H1 (cell line): ENCODE measurements around the gene NUBP2. TPM values are rescaled to one million over a fixed set of nuclear protein-coding genes. Genes with fewer than 3 reads are reported as not detected.

Source experiments
- CTCF ChIA-PET: fragments of 300-600 bp; sonication (Branson Sonifier 250); formaldehyde crosslinking; loops from one replicate; lab custom pipeline; 2021; ENCODE audit not compliant: partially characterized antibody; lab: Charles Lee
- POLR2A ChIA-PET: fragments of 300-600 bp; sonication (Branson Sonifier 250); formaldehyde crosslinking; loops from one replicate; lab custom pipeline; 2021; ENCODE audit warnings: inconsistent platforms; ENCODE audit not compliant: partially characterized antibody; lab: Charles Lee
- DNase-seq, 2 experiments: peaks; one replicate each; pipeline versions ENCODE4 v3.0.0 to v3.0.0-alpha.2; 2010 to 2022; ENCODE audit warnings: low spot score in 2 of 2, low read depth in 1 of 2, mixed read lengths in 1 of 2
- FAIRE-seq: peaks from 2 replicates; lab custom pipeline; 2011; peaks lifted over from hg19 to GRCh38; lab: Jason Lieb, UNC
- H2AFZ ChIP-seq: 2 replicates; pipeline ENCODE4 v1.8.1; 2012; ENCODE audit warnings: low read length, inconsistent platforms
- H2AK5ac ChIP-seq: 2 replicates; pipeline ENCODE4 v1.6.1; 2013; ENCODE audit warnings: low read depth, low read length
- H2BK120ac ChIP-seq: replicated peaks from 2 replicates; pipeline ENCODE3; 2013; ENCODE audit warnings: low read depth, low read length, inconsistent platforms
- H2BK12ac ChIP-seq: 2 replicates; pipeline ENCODE4 v1.6.1; 2013; ENCODE audit warnings: low read depth, low read length
- H2BK15ac ChIP-seq: 2 replicates; pipeline ENCODE4 v1.6.1; 2013; ENCODE audit warnings: low read length
- H2BK20ac ChIP-seq: 2 replicates; pipeline ENCODE4 v1.6.1; 2013; ENCODE audit warnings: low read length
- H2BK5ac ChIP-seq: 2 replicates; pipeline ENCODE4 v1.6.1; 2013; ENCODE audit warnings: low read depth, low read length
- H3K14ac ChIP-seq: 2 replicates; pipeline ENCODE4 v1.6.1; 2013; ENCODE audit warnings: inconsistent platforms; ENCODE audit not compliant: insufficient read length
- H3K18ac ChIP-seq: 2 replicates; pipeline ENCODE4 v1.6.1; 2013; ENCODE audit warnings: low read length; ENCODE audit errors: extremely low read depth
- H3K23ac ChIP-seq: 2 replicates; pipeline ENCODE4 v1.6.1; 2013; ENCODE audit warnings: inconsistent platforms; ENCODE audit not compliant: insufficient read length
- H3K23me2 ChIP-seq: 2 replicates; pipeline ENCODE4 v1.6.1; 2013; ENCODE audit warnings: low read depth, low read length
- H3K27ac ChIP-seq: 2 replicates; pipeline ENCODE4 v1.6.1; 2011; ENCODE audit warnings: low read depth, low read length, inconsistent platforms
- H3K27me3 ChIP-seq, 4 experiments: replicated peaks in 1 of 4; 1 replicate in 1 of 4; 2 replicates in 3 of 4; pipeline versions ENCODE4 v1.6.1 to v1.8.1; 2011 to 2013; ENCODE audit warnings: low read length in 3 of 4, mild to moderate bottlenecking in 3 of 4, inconsistent platforms in 2 of 4, mixed read lengths in 2 of 4, moderate library complexity in 1 of 4; ENCODE audit not compliant: control insufficient read depth in 3 of 4, insufficient read depth in 3 of 4; ENCODE audit errors: extremely low read depth in 1 of 4
- H3K36me3 ChIP-seq, 4 experiments: 2 replicates each; pipeline versions ENCODE4 v1.6.1 to v1.8.1; 2011 to 2013; ENCODE audit warnings: mild to moderate bottlenecking in 4 of 4, low read length in 3 of 4, moderate library complexity in 2 of 4, control low read depth in 1 of 4, inconsistent platforms in 1 of 4; ENCODE audit not compliant: insufficient read depth in 4 of 4, control insufficient read depth in 2 of 4
- H3K4ac ChIP-seq: replicated peaks from 2 replicates; pipeline ENCODE3; 2013; ENCODE audit warnings: low read length, low read depth, mixed read lengths, inconsistent platforms; ENCODE audit not compliant: insufficient read length
- H3K4me1 ChIP-seq, 4 experiments: replicated peaks in 1 of 4; 1 replicate in 1 of 4; 2 replicates in 3 of 4; pipeline versions ENCODE4 v1.6.1 to v1.8.1; 2011 to 2013; ENCODE audit warnings: low read length in 3 of 4, inconsistent platforms in 2 of 4, mixed read lengths in 1 of 4; ENCODE audit not compliant: insufficient read depth in 4 of 4, control insufficient read depth in 3 of 4
- H3K4me2 ChIP-seq, 2 experiments: 2 replicates each; pipeline versions ENCODE4 v1.6.1 to v1.8.1; 2011 to 2013; ENCODE audit warnings: low read depth in 2 of 2, low read length in 2 of 2, control low read depth in 1 of 2, inconsistent platforms in 1 of 2, mild to moderate bottlenecking in 1 of 2; ENCODE audit not compliant: insufficient read depth in 1 of 2
- H3K4me3 ChIP-seq, 4 experiments: fragments of 200-600, 300-600 bp in 1 of 4; sonication (generic), shearing (Covaris generic), sonication (Bioruptor Twin) in 1 of 4; 2 replicates each; pipeline versions ENCODE4 v1.5.1 to v1.8.1; 2011 to 2016; ENCODE audit warnings: low read length in 4 of 4, low read depth in 3 of 4, control low read depth in 2 of 4, inconsistent platforms in 2 of 4, mild to moderate bottlenecking in 2 of 4, mixed read lengths in 1 of 4, moderate library complexity in 1 of 4; ENCODE audit not compliant: insufficient read depth in 2 of 4; ENCODE audit errors: extremely low read depth in 1 of 4
- H3K56ac ChIP-seq: replicated peaks from 2 replicates; pipeline ENCODE3; 2013; ENCODE audit warnings: low read depth, mild to moderate bottlenecking, mixed read lengths, low read length, inconsistent platforms; ENCODE audit not compliant: insufficient read length
- H3K79me1 ChIP-seq: 2 replicates; pipeline ENCODE4 v1.6.1; 2013; ENCODE audit warnings: low read depth, low read length, control low read depth
- H3K79me2 ChIP-seq, 2 experiments: 2 replicates each; pipeline versions ENCODE4 v1.6.1 to v1.8.1; 2012 to 2013; ENCODE audit warnings: low read length in 2 of 2, mild to moderate bottlenecking in 2 of 2, inconsistent platforms in 1 of 2; ENCODE audit not compliant: insufficient read depth in 2 of 2, control insufficient read depth in 1 of 2
- H3K9ac ChIP-seq, 4 experiments: replicated peaks in 1 of 4; 1 replicate in 1 of 4; 2 replicates in 3 of 4; pipeline versions ENCODE4 v1.6.1 to v1.8.1; 2011 to 2013; ENCODE audit warnings: low read depth in 3 of 4, low read length in 3 of 4, control low read depth in 2 of 4, mild to moderate bottlenecking in 2 of 4, moderate library complexity in 2 of 4, inconsistent platforms in 1 of 4; ENCODE audit errors: extremely low read depth in 1 of 4
- H3K9me3 ChIP-seq, 2 experiments: 2 replicates each; pipeline versions ENCODE4 v1.6.1 to v1.8.1; 2012 to 2013; ENCODE audit warnings: mild to moderate bottlenecking in 2 of 2, moderate library complexity in 2 of 2, control low read depth in 1 of 2, inconsistent platforms in 1 of 2, low read depth in 1 of 2, low read length in 1 of 2, mixed read lengths in 1 of 2; ENCODE audit not compliant: insufficient read depth in 2 of 2
- H4K20me1 ChIP-seq, 2 experiments: replicated peaks in 1 of 2; 2 replicates each; pipeline versions ENCODE3 to v1.8.1; 2011 to 2013; ENCODE audit warnings: inconsistent platforms in 2 of 2, low read length in 2 of 2, mild to moderate bottlenecking in 1 of 2; ENCODE audit not compliant: insufficient read depth in 2 of 2, control insufficient read depth in 1 of 2
- H4K5ac ChIP-seq: 2 replicates; pipeline ENCODE4 v1.6.1; 2013; ENCODE audit warnings: low read length, low read depth, mixed read lengths, inconsistent platforms; ENCODE audit not compliant: insufficient read length
- H4K8ac ChIP-seq: 2 replicates; pipeline ENCODE4 v1.8.0; 2013; ENCODE audit warnings: mild to moderate bottlenecking, moderate library complexity, low read length, inconsistent platforms; ENCODE audit not compliant: insufficient read depth; ENCODE audit errors: extremely low read depth
- H4K91ac ChIP-seq: replicated peaks from 2 replicates; pipeline ENCODE3; 2013; ENCODE audit warnings: low read length, mixed read lengths, inconsistent platforms; ENCODE audit not compliant: insufficient read length
- ATF2 ChIP-seq: IDR thresholded peaks from 2 replicates; pipeline ENCODE4 v1.6.1; 2012; ENCODE audit warnings: low read length, inconsistent platforms
- BCL11A ChIP-seq, 2 experiments: IDR thresholded peaks; one replicate each; pipeline ENCODE4 v1.6.1; 2011; ENCODE audit warnings: low read depth in 2 of 2, low read length in 2 of 2, mild to moderate bottlenecking in 2 of 2
- CBX8 ChIP-seq: fragments of 300-800, 300-1000 bp; sonication (generic); IDR thresholded peaks from 2 replicates; pipeline ENCODE4 v1.7.1; 2016; ENCODE audit warnings: low read depth, low read length, borderline replicate concordance
- EGR1 ChIP-seq: IDR thresholded peaks from 2 replicates; pipeline ENCODE4 v1.6.1; 2011; ENCODE audit warnings: low read depth, low read length, borderline replicate concordance
- EP300 ChIP-seq, 2 experiments: IDR thresholded peaks; 1 replicate in 1 of 2; 2 replicates in 1 of 2; pipeline ENCODE4 v1.6.1; 2011 to 2012; ENCODE audit warnings: low read depth in 2 of 2, low read length in 2 of 2, mild to moderate bottlenecking in 2 of 2, borderline replicate concordance in 1 of 2, inconsistent platforms in 1 of 2, moderate library complexity in 1 of 2
- GTF2F1 ChIP-seq: IDR thresholded peaks from 2 replicates; pipeline ENCODE4 v1.6.1; 2012; ENCODE audit warnings: low read depth, low read length, improper control_type of control experiment, borderline replicate concordance
- KDM1A ChIP-seq: fragments of 200-600, 300-600 bp; sonication (generic); IDR thresholded peaks from 2 replicates; pipeline ENCODE4 v1.7.1; 2016; ENCODE audit warnings: mild to moderate bottlenecking, low read length, borderline replicate concordance
- NANOG ChIP-seq: IDR thresholded peaks from 2 replicates; pipeline ENCODE4 v1.6.1; 2011; ENCODE audit warnings: low read length, low read depth, mild to moderate bottlenecking, inconsistent platforms; ENCODE audit not compliant: insufficient read depth, poor library complexity, severe bottlenecking
- SIN3A ChIP-seq, 2 experiments: IDR thresholded peaks in 1 of 2; conservative IDR thresholded peaks in 1 of 2; 2 replicates each; pipeline ENCODE4 v1.6.1; 2011 to 2012; ENCODE audit warnings: low read length in 2 of 2, improper control_type of control experiment in 1 of 2, low read depth in 1 of 2, mild to moderate bottlenecking in 1 of 2
- TAF7 ChIP-seq: optimal IDR thresholded peaks from 2 replicates; pipeline ENCODE3; 2011; ENCODE audit warnings: low read depth, mild to moderate bottlenecking, inconsistent platforms, low read length, moderate library complexity, borderline replicate concordance
- YY1 ChIP-seq: IDR thresholded peaks from 2 replicates; pipeline ENCODE4 v1.6.1; 2011; ENCODE audit warnings: low read depth, mild to moderate bottlenecking, low read length
- WGBS, 2 experiments: shearing (Covaris generic) in 1 of 2; methylation state at CpG; one replicate each; pipeline versions ENCODE4 v1.1.6 to v1.1.7; 2013 to 2015; ENCODE audit warnings: low lambda C conversion rate in 2 of 2, mixed read lengths in 2 of 2, inconsistent platforms in 1 of 2, low coverage in 1 of 2, missing lambda C conversion rate in 1 of 2; ENCODE audit not compliant: insufficient replicate concordance in 2 of 2, insufficient coverage in 1 of 2, insufficient read length in 1 of 2; ENCODE audit errors: extremely low coverage in 1 of 2, missing lambda C conversion rate in 1 of 2; 5-methylcytosine and 5-hydroxymethylcytosine counted together
- polyA plus RNA-seq, 7 experiments: library from polyadenylated mRNA; depleted of rRNA in 3 of 7; stranded (reverse) in 5 of 7; unstranded in 2 of 7; fragments of >200 nt in 5 of 7; fragments of 200-250 nt in 2 of 7; gene quantifications; 1 replicate in 5 of 7; 2 replicates in 1 of 7; 4 replicates in 1 of 7; pipeline versions ENCODE4 v1.2.1 to v1.2.3, GENCODE V29; 2011 to 2013; ENCODE audit warnings: missing spikeins in 2 of 7, mixed read lengths in 2 of 7
- total RNA-seq: library from RNA; stranded (reverse); fragmentation: NEBNext Ultra II Directional; extraction: Animal tissue kit (Norgen Biotek cat#: 25700); gene quantifications from 2 replicates; pipeline ENCODE4 v1.2.1, GENCODE V29; 2021

The NUBP2 gene
- total and polyA plus RNA-seq, 2 of the 8 experiments (the other 6 are each of a cell fraction or from before 2014, with no cell fraction given), result 70.3 to 96.9 TPM

- POLR2A ChIA-PET, result interaction anchor here (1.0 kb wide), 1 partner anchor 28 kb away, joined by 3 read pairs; no protein-coding TSS in a partner anchor
- no peak overlapping the region for H3K27ac ChIP-seq
- TF ChIP-seq NANOG (no peak), EGR1 (no peak), YY1 (no peak), BCL11A (IDR thresholded peaks at IDR 0.05; ENCODE audit: low read depth in 2 of 2, low read length in 2 of 2) (no peak), SIN3A (conservative IDR thresholded peaks at IDR 0.05 in 1 of 2, IDR thresholded peaks at IDR 0.05 in 1 of 2; ENCODE audit: low read depth in 1 of 2, low read length in 2 of 2) (no peak), ATF2 (no peak), GTF2F1 (no peak), EP300 (IDR thresholded peaks at IDR 0.05; ENCODE audit: borderline replicate concordance in 1 of 2, low read depth in 2 of 2, low read length in 2 of 2) (no peak), TAF7 (no peak), CBX8 (no peak), KDM1A (no peak)
These were observed 36.9 kb downstream of the NUBP2 start for GRCh38 chr16:1819611-1820010.

More at GRCh38 chr16:1819611-1820010, 36.9 kb downstream of the NUBP2 start:
- peaks cover 4 to 9% of the 10 kb centered on the region in 2 experiments for H4K20me1 ChIP-seq
- no peaks in the 10 kb centered on the region for H3K23me2 ChIP-seq
- no peak overlapping the region for H2BK12ac ChIP-seq
- no peaks in the 10 kb centered on the region for H3K27me3 ChIP-seq
- H3K4me1 ChIP-seq, result no peaks in the 10 kb centered on the region
- H2BK15ac ChIP-seq, result no peak overlapping the region
- no peak overlapping the region; the same call in 1 of the 2 replicates for H4K8ac ChIP-seq
- H3K14ac ChIP-seq, result no peak overlapping the region
- H3K36me3 ChIP-seq, result peaks cover 0 to 9% (median 4%) of the 10 kb centered on the region in 4 experiments; a peak in 5 of 8 replicates
- no peak overlapping the region for H2BK120ac ChIP-seq
- H3K56ac ChIP-seq, result no peak overlapping the region
- no peak overlapping the region for H3K4me3 ChIP-seq
- no peak overlapping the region for H4K5ac ChIP-seq
- H2BK20ac ChIP-seq, result no peak overlapping the region
- no peak for FAIRE-seq
- no peaks in the 10 kb centered on the region for H3K79me2 ChIP-seq
- 97% methylated on average over 14 of the region's 15 CpGs; no CpG with 5 or more reads in 1 of the 2 experiments for WGBS, 2 experiments
- no peak overlapping the region for H3K4me2 ChIP-seq
- H3K9ac ChIP-seq, result no peak overlapping the region
- no peak overlapping the region for H2AFZ ChIP-seq
- H3K4ac ChIP-seq, result no peak overlapping the region
- H4K91ac ChIP-seq, result no peak overlapping the region
- no peak overlapping the region for H2BK5ac ChIP-seq
- H3K23ac ChIP-seq, result no peak overlapping the region
- DNase-seq, result no peak
- no peaks in the 10 kb centered on the region; the same call in 1 of the 2 replicates for H3K79me1 ChIP-seq
- CTCF ChIA-PET, result no interaction called here
- no peak overlapping the region for H2AK5ac ChIP-seq
- no peak overlapping the region for H3K18ac ChIP-seq
- H3K9me3 ChIP-seq, result no peaks in the 10 kb centered on the region
